Activated CD4-positive, alpha-beta T cell treated with anti-CD3 and anti-CD28 coated beads, Interleukin-2, amount 10 ng/mL, durations not matched to agents 7 days and 5 days (primary cell): Measurements from ENCODE around the gene CHDH. TPM values are rescaled to one million over a fixed set of nuclear protein-coding genes. Genes with fewer than 3 reads are reported as not detected.

Experiments
- CTCF ChIA-PET: fragments of 350-600 bp; sonication (Branson Sonifier 250); formaldehyde crosslinking; loops from one replicate; lab custom pipeline; 2021; ENCODE audit warnings: antibody characterized with exemption; lab: Charles Lee
- POLR2A ChIA-PET: fragments of 350-600 bp; sonication (Branson Sonifier 250); formaldehyde crosslinking; loops from one replicate; lab custom pipeline; 2021; ENCODE audit warnings: antibody characterized with exemption; lab: Charles Lee
- DNase-seq: peaks from one replicate; pipeline ENCODE4 v3.0.0-alpha.2; 2020
- H3K27ac Mint-ChIP-seq: one replicate; pipeline ENCODE4 v1.8.0; 2021; ENCODE audit warnings: mild to moderate bottlenecking, moderate library complexity, mixed read lengths
- H3K27me3 Mint-ChIP-seq: one replicate; pipeline ENCODE4 v1.8.0; 2021; ENCODE audit warnings: mixed read lengths
- H3K36me3 Mint-ChIP-seq: one replicate; pipeline ENCODE4 v1.8.0; 2021; ENCODE audit warnings: low read depth, mixed read lengths
- H3K4me1 Mint-ChIP-seq: one replicate; pipeline ENCODE4 v1.8.0; 2021; ENCODE audit warnings: mixed read lengths
- H3K4me3 Mint-ChIP-seq: one replicate; pipeline ENCODE4 v1.8.0; 2021; ENCODE audit warnings: mild to moderate bottlenecking, moderate library complexity, mixed read lengths
- H3K9me3 Mint-ChIP-seq: one replicate; pipeline ENCODE4 v1.8.0; 2021; ENCODE audit warnings: mixed read lengths
- total RNA-seq, 2 experiments: library from RNA; stranded (reverse); gene quantifications; one replicate each; pipeline ENCODE4 v1.2.3, GENCODE V29; 2021

CHDH gene
- total RNA-seq, 2 experiments from 2014 or later, result 0.40 to 0.79 TPM

DNA sequence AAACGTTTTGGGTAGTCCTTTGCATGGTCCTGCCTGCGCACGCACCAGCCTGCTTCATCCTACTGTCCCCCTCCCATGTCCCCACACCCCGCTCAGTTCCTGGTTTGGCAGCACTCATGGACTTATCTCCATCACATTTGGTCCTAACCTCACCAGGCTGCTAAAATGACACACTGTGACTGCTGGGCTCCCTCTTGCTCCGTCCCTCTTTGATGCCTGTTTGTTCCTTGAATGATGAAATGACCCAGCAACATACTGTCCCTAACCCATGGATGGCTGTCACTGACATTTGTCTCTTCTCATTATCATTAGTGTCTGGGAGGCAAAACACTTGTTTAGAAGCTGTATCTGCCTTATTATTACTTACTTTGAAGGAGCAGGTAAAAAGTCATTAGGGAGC, 80.5 kb downstream of the CHDH start:
- no peak for DNase-seq
- Mint-ChIP-seq H3K4me3 (no peak overlapping the region), H3K27me3 (peaks cover 14% of the 10 kb centered on the region), H3K36me3 (no peaks in the 10 kb centered on the region), H3K27ac (no peak overlapping the region), H3K4me1 (no peaks in the 10 kb centered on the region), H3K9me3 (no peaks in the 10 kb centered on the region)
- ChIA-PET CTCF (interaction anchor here (1.9 kb wide), 1 partner anchor 11 kb away, joined by 6 read pairs; no protein-coding TSS in a partner anchor), POLR2A (no interaction called here)

GRCh38 chr3:53764026-53764775, 82.0 kb downstream of the CHDH start:
- Mint-ChIP-seq H3K36me3 (no peaks in the 10 kb centered on the region), H3K27me3 (peaks cover 6% of the 10 kb centered on the region), H3K9me3 (no peaks in the 10 kb centered on the region), H3K4me3 (no peak overlapping the region), H3K27ac (no peak overlapping the region), H3K4me1 (no peaks in the 10 kb centered on the region)
- no peak for DNase-seq
- ChIA-PET POLR2A (no interaction called here), CTCF (no interaction called here)

DNA sequence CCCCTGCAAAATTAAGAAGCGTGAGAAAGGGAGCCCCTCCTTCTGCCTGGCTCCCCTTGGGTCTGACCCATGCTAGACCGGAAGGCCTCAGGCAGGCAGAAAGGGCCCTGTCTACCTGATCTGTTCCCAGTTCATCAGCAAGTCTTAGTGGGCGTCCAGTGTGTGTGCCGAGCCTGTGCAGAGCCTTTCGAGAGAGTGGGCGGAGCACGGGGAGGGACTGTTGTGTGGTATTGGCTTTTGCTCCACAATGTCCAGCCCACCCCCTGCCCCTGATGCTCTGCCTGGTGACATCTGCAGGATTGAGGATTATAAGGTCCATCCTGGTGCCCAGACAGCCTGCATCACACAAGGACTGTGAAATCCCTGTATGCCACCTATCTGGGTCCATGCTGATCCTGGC, 82.9 kb downstream of the CHDH start:
- Mint-ChIP-seq H3K4me1 (no peaks in the 10 kb centered on the region), H3K36me3 (no peaks in the 10 kb centered on the region), H3K4me3 (no peak overlapping the region), H3K27ac (no peak overlapping the region), H3K9me3 (no peaks in the 10 kb centered on the region), H3K27me3 (peaks cover 4% of the 10 kb centered on the region)
- DNase-seq, result no peak
- ChIA-PET POLR2A (no interaction called here), CTCF (no interaction called here)

Other genes with a start within 250 kb of the CHDH start
- 1 to 10 TPM; 2.9 to 3.7 TPM for gene IL17RB, start 149 bp upstream of the CHDH start, total RNA-seq
- 10 to 100 TPM; 35.2 to 39.9 TPM for gene ACTR8, start 35.7 kb upstream of the CHDH start, total RNA-seq
- gene SELENOK, start 45.4 kb upstream of the CHDH start, total RNA-seq, result 10 to 100 TPM; 39.8 to 48.0 TPM